HG03139 (cell line): ENCODE results near the gene PTPN6.

Experiments
- ATAC-seq: cut with Tn5 transposase; IDR thresholded peaks from one replicate; pipeline ENCODE4 v1.9.1; 2021; ENCODE audit not compliant: unreplicated experiment

PTPN6 gene

DNA sequence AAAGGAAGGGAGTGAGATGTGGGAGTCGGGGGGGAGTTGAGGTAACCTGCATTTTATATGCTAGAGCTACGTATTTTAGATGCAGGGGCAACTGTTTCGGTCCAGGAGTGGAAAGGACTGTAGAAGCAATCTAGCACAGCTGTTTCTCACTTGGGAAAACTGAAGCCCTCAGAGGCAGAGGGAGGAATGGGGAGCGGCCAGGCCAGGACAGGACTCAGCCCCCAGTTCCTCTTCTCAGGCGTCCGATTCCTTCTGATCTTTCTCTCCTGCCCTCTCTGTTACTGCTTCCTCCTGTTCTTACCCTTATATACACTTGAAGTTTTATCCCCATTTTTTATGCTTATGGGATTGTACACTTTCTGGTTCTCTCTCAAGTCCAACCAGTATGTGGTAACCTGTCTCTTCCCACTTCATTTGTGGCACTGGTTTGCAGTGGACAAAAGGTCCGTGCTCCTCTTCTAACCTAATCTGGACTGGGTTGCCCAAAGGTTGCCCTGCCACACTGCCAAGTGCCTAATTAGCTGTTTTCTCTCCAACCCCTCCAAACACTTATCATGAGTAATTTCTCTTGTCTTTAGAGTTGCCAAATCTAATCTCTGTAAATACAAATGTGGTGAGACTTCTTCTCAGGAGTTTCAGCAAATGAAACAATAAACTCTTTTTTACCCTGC, 50.9 kb downstream of the PTPN6 start:
- no peak for ATAC-seq

GRCh38 chr12:7004287-7004803, 53.2 kb downstream of the PTPN6 start:
- ATAC-seq, result no peak

GRCh38 chr12:7004840-7005239, 53.7 kb downstream of the PTPN6 start:
- ATAC-seq, result no peak

GRCh38 chr12:7005311-7005710, 54.2 kb downstream of the PTPN6 start:
- no peak for ATAC-seq

GRCh38 chr12:7006639-7007038, 55.5 kb downstream of the PTPN6 start:
- no peak for ATAC-seq

GRCh38 chr12:7008864-7009263, 57.7 kb downstream of the PTPN6 start:
- no peak for ATAC-seq

DNA sequence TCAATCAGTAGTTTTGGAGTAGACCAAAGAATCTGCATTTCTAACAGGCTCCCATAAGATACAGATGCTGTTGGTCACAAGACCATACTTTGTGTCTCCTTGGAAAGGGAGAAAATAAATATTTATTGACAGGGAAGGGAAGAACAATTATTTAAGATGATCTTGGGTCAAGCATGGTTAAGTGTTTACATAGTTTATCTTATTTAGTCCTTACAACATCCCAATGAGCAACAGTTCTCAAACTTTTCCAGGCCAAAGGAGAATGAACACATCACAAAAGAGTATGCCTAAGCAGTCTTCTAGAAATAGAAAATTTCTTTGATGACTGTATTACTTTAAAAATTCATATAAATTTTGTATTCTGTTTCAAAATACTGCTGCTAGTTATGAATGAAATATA, 58.4 kb downstream of the PTPN6 start:
- ATAC-seq, result no peak
